H1 (cell line): ENCODE measurements around the gene CD300H. TPM values are rescaled to one million over a fixed set of nuclear protein-coding genes. Genes with fewer than 3 reads are reported as not detected.
A peak's percentile ranks its signal among the peaks of the same experiment; 100 is the strongest.

Experiments used
- CTCF ChIA-PET: fragments of 300-600 bp; sonication (Branson Sonifier 250); formaldehyde crosslinking; loops from one replicate; lab custom pipeline; 2021; ENCODE audit not compliant: partially characterized antibody; lab: Charles Lee
- POLR2A ChIA-PET: fragments of 300-600 bp; sonication (Branson Sonifier 250); formaldehyde crosslinking; loops from one replicate; lab custom pipeline; 2021; ENCODE audit warnings: inconsistent platforms; ENCODE audit not compliant: partially characterized antibody; lab: Charles Lee
- DNase-seq, 2 experiments: peaks; one replicate each; pipeline versions ENCODE4 v3.0.0 to v3.0.0-alpha.2; 2010 to 2022; ENCODE audit warnings: low spot score in 2 of 2, low read depth in 1 of 2, mixed read lengths in 1 of 2
- FAIRE-seq: peaks from 2 replicates; lab custom pipeline; 2011; peaks lifted over from hg19 to GRCh38; lab: Jason Lieb, UNC
- H2AFZ ChIP-seq: 2 replicates; pipeline ENCODE4 v1.8.1; 2012; ENCODE audit warnings: low read length, inconsistent platforms
- H2AK5ac ChIP-seq: 2 replicates; pipeline ENCODE4 v1.6.1; 2013; ENCODE audit warnings: low read depth, low read length
- H2BK120ac ChIP-seq: replicated peaks from 2 replicates; pipeline ENCODE3; 2013; ENCODE audit warnings: low read depth, low read length, inconsistent platforms
- H2BK12ac ChIP-seq: 2 replicates; pipeline ENCODE4 v1.6.1; 2013; ENCODE audit warnings: low read depth, low read length
- H2BK15ac ChIP-seq: 2 replicates; pipeline ENCODE4 v1.6.1; 2013; ENCODE audit warnings: low read length
- H2BK20ac ChIP-seq: 2 replicates; pipeline ENCODE4 v1.6.1; 2013; ENCODE audit warnings: low read length
- H2BK5ac ChIP-seq: 2 replicates; pipeline ENCODE4 v1.6.1; 2013; ENCODE audit warnings: low read depth, low read length
- H3K14ac ChIP-seq: 2 replicates; pipeline ENCODE4 v1.6.1; 2013; ENCODE audit warnings: inconsistent platforms; ENCODE audit not compliant: insufficient read length
- H3K18ac ChIP-seq: 2 replicates; pipeline ENCODE4 v1.6.1; 2013; ENCODE audit warnings: low read length; ENCODE audit errors: extremely low read depth
- H3K23ac ChIP-seq: 2 replicates; pipeline ENCODE4 v1.6.1; 2013; ENCODE audit warnings: inconsistent platforms; ENCODE audit not compliant: insufficient read length
- H3K23me2 ChIP-seq: 2 replicates; pipeline ENCODE4 v1.6.1; 2013; ENCODE audit warnings: low read depth, low read length
- H3K27ac ChIP-seq: 2 replicates; pipeline ENCODE4 v1.6.1; 2011; ENCODE audit warnings: low read depth, low read length, inconsistent platforms
- H3K27me3 ChIP-seq, 4 experiments: replicated peaks in 1 of 4; 1 replicate in 1 of 4; 2 replicates in 3 of 4; pipeline versions ENCODE4 v1.6.1 to v1.8.1; 2011 to 2013; ENCODE audit warnings: low read length in 3 of 4, mild to moderate bottlenecking in 3 of 4, inconsistent platforms in 2 of 4, mixed read lengths in 2 of 4, moderate library complexity in 1 of 4; ENCODE audit not compliant: control insufficient read depth in 3 of 4, insufficient read depth in 3 of 4; ENCODE audit errors: extremely low read depth in 1 of 4
- H3K36me3 ChIP-seq, 4 experiments: 2 replicates each; pipeline versions ENCODE4 v1.6.1 to v1.8.1; 2011 to 2013; ENCODE audit warnings: mild to moderate bottlenecking in 4 of 4, low read length in 3 of 4, moderate library complexity in 2 of 4, control low read depth in 1 of 4, inconsistent platforms in 1 of 4; ENCODE audit not compliant: insufficient read depth in 4 of 4, control insufficient read depth in 2 of 4
- H3K4ac ChIP-seq: replicated peaks from 2 replicates; pipeline ENCODE3; 2013; ENCODE audit warnings: low read length, low read depth, mixed read lengths, inconsistent platforms; ENCODE audit not compliant: insufficient read length
- H3K4me1 ChIP-seq, 4 experiments: replicated peaks in 1 of 4; 1 replicate in 1 of 4; 2 replicates in 3 of 4; pipeline versions ENCODE4 v1.6.1 to v1.8.1; 2011 to 2013; ENCODE audit warnings: low read length in 3 of 4, inconsistent platforms in 2 of 4, mixed read lengths in 1 of 4; ENCODE audit not compliant: insufficient read depth in 4 of 4, control insufficient read depth in 3 of 4
- H3K4me2 ChIP-seq, 2 experiments: 2 replicates each; pipeline versions ENCODE4 v1.6.1 to v1.8.1; 2011 to 2013; ENCODE audit warnings: low read depth in 2 of 2, low read length in 2 of 2, control low read depth in 1 of 2, inconsistent platforms in 1 of 2, mild to moderate bottlenecking in 1 of 2; ENCODE audit not compliant: insufficient read depth in 1 of 2
- H3K4me3 ChIP-seq, 4 experiments: fragments of 200-600, 300-600 bp in 1 of 4; sonication (generic), shearing (Covaris generic), sonication (Bioruptor Twin) in 1 of 4; 2 replicates each; pipeline versions ENCODE4 v1.5.1 to v1.8.1; 2011 to 2016; ENCODE audit warnings: low read length in 4 of 4, low read depth in 3 of 4, control low read depth in 2 of 4, inconsistent platforms in 2 of 4, mild to moderate bottlenecking in 2 of 4, mixed read lengths in 1 of 4, moderate library complexity in 1 of 4; ENCODE audit not compliant: insufficient read depth in 2 of 4; ENCODE audit errors: extremely low read depth in 1 of 4
- H3K56ac ChIP-seq: replicated peaks from 2 replicates; pipeline ENCODE3; 2013; ENCODE audit warnings: low read depth, mild to moderate bottlenecking, mixed read lengths, low read length, inconsistent platforms; ENCODE audit not compliant: insufficient read length
- H3K79me1 ChIP-seq: 2 replicates; pipeline ENCODE4 v1.6.1; 2013; ENCODE audit warnings: low read depth, low read length, control low read depth
- H3K79me2 ChIP-seq, 2 experiments: 2 replicates each; pipeline versions ENCODE4 v1.6.1 to v1.8.1; 2012 to 2013; ENCODE audit warnings: low read length in 2 of 2, mild to moderate bottlenecking in 2 of 2, inconsistent platforms in 1 of 2; ENCODE audit not compliant: insufficient read depth in 2 of 2, control insufficient read depth in 1 of 2
- H3K9ac ChIP-seq, 4 experiments: replicated peaks in 1 of 4; 1 replicate in 1 of 4; 2 replicates in 3 of 4; pipeline versions ENCODE4 v1.6.1 to v1.8.1; 2011 to 2013; ENCODE audit warnings: low read depth in 3 of 4, low read length in 3 of 4, control low read depth in 2 of 4, mild to moderate bottlenecking in 2 of 4, moderate library complexity in 2 of 4, inconsistent platforms in 1 of 4; ENCODE audit errors: extremely low read depth in 1 of 4
- H3K9me3 ChIP-seq, 2 experiments: 2 replicates each; pipeline versions ENCODE4 v1.6.1 to v1.8.1; 2012 to 2013; ENCODE audit warnings: mild to moderate bottlenecking in 2 of 2, moderate library complexity in 2 of 2, control low read depth in 1 of 2, inconsistent platforms in 1 of 2, low read depth in 1 of 2, low read length in 1 of 2, mixed read lengths in 1 of 2; ENCODE audit not compliant: insufficient read depth in 2 of 2
- H4K20me1 ChIP-seq, 2 experiments: replicated peaks in 1 of 2; 2 replicates each; pipeline versions ENCODE3 to v1.8.1; 2011 to 2013; ENCODE audit warnings: inconsistent platforms in 2 of 2, low read length in 2 of 2, mild to moderate bottlenecking in 1 of 2; ENCODE audit not compliant: insufficient read depth in 2 of 2, control insufficient read depth in 1 of 2
- H4K5ac ChIP-seq: 2 replicates; pipeline ENCODE4 v1.6.1; 2013; ENCODE audit warnings: low read length, low read depth, mixed read lengths, inconsistent platforms; ENCODE audit not compliant: insufficient read length
- H4K8ac ChIP-seq: 2 replicates; pipeline ENCODE4 v1.8.0; 2013; ENCODE audit warnings: mild to moderate bottlenecking, moderate library complexity, low read length, inconsistent platforms; ENCODE audit not compliant: insufficient read depth; ENCODE audit errors: extremely low read depth
- H4K91ac ChIP-seq: replicated peaks from 2 replicates; pipeline ENCODE3; 2013; ENCODE audit warnings: low read length, mixed read lengths, inconsistent platforms; ENCODE audit not compliant: insufficient read length
- ASH2L ChIP-seq: fragments of 200-600, 300-600 bp; sonication (generic); IDR thresholded peaks from one replicate; pipeline ENCODE4 v1.7.1; 2017; ENCODE audit warnings: low read length
- ATF3 ChIP-seq: IDR thresholded peaks from 2 replicates; pipeline ENCODE4 v1.6.1; 2011; ENCODE audit warnings: low read depth, mild to moderate bottlenecking, low read length; ENCODE audit not compliant: insufficient read depth
- BCL11A ChIP-seq, 2 experiments: IDR thresholded peaks; one replicate each; pipeline ENCODE4 v1.6.1; 2011; ENCODE audit warnings: low read depth in 2 of 2, low read length in 2 of 2, mild to moderate bottlenecking in 2 of 2
- E2F6 ChIP-seq: IDR thresholded peaks from 2 replicates; pipeline ENCODE4 v1.6.1; 2012; ENCODE audit warnings: inconsistent platforms
- KDM1A ChIP-seq: fragments of 200-600, 300-600 bp; sonication (generic); IDR thresholded peaks from 2 replicates; pipeline ENCODE4 v1.7.1; 2016; ENCODE audit warnings: mild to moderate bottlenecking, low read length, borderline replicate concordance
- KDM5A ChIP-seq: fragments of 200-600 bp; IDR thresholded peaks from 2 replicates; pipeline ENCODE4 v1.7.1; 2012; ENCODE audit warnings: mild to moderate bottlenecking, low read length, inconsistent platforms, mixed read lengths
- MAX ChIP-seq: IDR thresholded peaks from 2 replicates; pipeline ENCODE4 v1.6.1; 2012; ENCODE audit warnings: inconsistent platforms
- TAF7 ChIP-seq: optimal IDR thresholded peaks from 2 replicates; pipeline ENCODE3; 2011; ENCODE audit warnings: low read depth, mild to moderate bottlenecking, inconsistent platforms, low read length, moderate library complexity, borderline replicate concordance
- YY1 ChIP-seq: IDR thresholded peaks from 2 replicates; pipeline ENCODE4 v1.6.1; 2011; ENCODE audit warnings: low read depth, mild to moderate bottlenecking, low read length
- ZNF274 ChIP-seq: IDR thresholded peaks from 2 replicates; pipeline ENCODE4 v1.7.0; 2012; ENCODE audit warnings: low read length, borderline replicate concordance; ENCODE audit errors: extremely low read depth
- WGBS, 2 experiments: shearing (Covaris generic) in 1 of 2; methylation state at CpG; one replicate each; pipeline versions ENCODE4 v1.1.6 to v1.1.7; 2013 to 2015; ENCODE audit warnings: low lambda C conversion rate in 2 of 2, mixed read lengths in 2 of 2, inconsistent platforms in 1 of 2, low coverage in 1 of 2, missing lambda C conversion rate in 1 of 2; ENCODE audit not compliant: insufficient replicate concordance in 2 of 2, insufficient coverage in 1 of 2, insufficient read length in 1 of 2; ENCODE audit errors: extremely low coverage in 1 of 2, missing lambda C conversion rate in 1 of 2; 5-methylcytosine and 5-hydroxymethylcytosine counted together
- polyA plus RNA-seq, 7 experiments: library from polyadenylated mRNA; depleted of rRNA in 3 of 7; stranded (reverse) in 5 of 7; unstranded in 2 of 7; fragments of >200 nt in 5 of 7; fragments of 200-250 nt in 2 of 7; gene quantifications; 1 replicate in 5 of 7; 2 replicates in 1 of 7; 4 replicates in 1 of 7; pipeline versions ENCODE4 v1.2.1 to v1.2.3, GENCODE V29; 2011 to 2013; ENCODE audit warnings: missing spikeins in 2 of 7, mixed read lengths in 2 of 7
- total RNA-seq: library from RNA; stranded (reverse); fragmentation: NEBNext Ultra II Directional; extraction: Animal tissue kit (Norgen Biotek cat#: 25700); gene quantifications from 2 replicates; pipeline ENCODE4 v1.2.1, GENCODE V29; 2021

The CD300H gene
- total and polyA plus RNA-seq, 2 of the 8 experiments (the other 6 are each of a cell fraction or from before 2014, with no cell fraction given): not detected

GRCh38 chr17:74532115-74532514 lies 35.2 kb downstream of the CD300H start:
- Histone ChIP-seq H3K79me1 (no peaks in the 10 kb centered on the region), H4K5ac (no peak overlapping the region), H3K23ac (no peak overlapping the region), H3K23me2 (no peaks in the 10 kb centered on the region), H3K4ac (no peak overlapping the region), H3K4me1 (peaks cover 0 to 4% (median under 1%) of the 10 kb centered on the region in 4 experiments; a peak in 2 of 7 replicates), H3K4me2 (no peak overlapping the region), H2AFZ (no peak overlapping the region), H2AK5ac (no peak overlapping the region), H3K18ac (no peak overlapping the region), H2BK20ac (no peak overlapping the region), H2BK12ac (no peak overlapping the region), H4K91ac (no peak overlapping the region), H4K20me1 (no peaks in the 10 kb centered on the region), H3K27me3 (peaks cover 0 to 2% (median 0%) of the 10 kb centered on the region in 4 experiments; a peak in 3 of 7 replicates), H3K4me3 (no peak overlapping the region), H2BK15ac (no peak overlapping the region), H3K9me3 (no peaks in the 10 kb centered on the region), H3K27ac (no peak overlapping the region), H4K8ac (no peak overlapping the region), H3K79me2 (no peaks in the 10 kb centered on the region), H3K9ac (no peak overlapping the region), H3K14ac (no peak overlapping the region), H2BK120ac (no peak overlapping the region), H3K56ac (no peak overlapping the region), H2BK5ac (no peak overlapping the region), H3K36me3 (no peaks in the 10 kb centered on the region)
- no peak for TF ChIP-seq KDM1A
- peak; percentile 73 for TF ChIP-seq MAX
- peak; percentile 86 for TF ChIP-seq E2F6
- TF ChIP-seq ASH2L: no peak
- no peak for TF ChIP-seq ZNF274
- no peak for TF ChIP-seq ATF3
- no peak for TF ChIP-seq TAF7
- peak; percentile 93 for TF ChIP-seq YY1
- no peak for TF ChIP-seq KDM5A
- TF ChIP-seq BCL11A (IDR thresholded peaks at IDR 0.05; ENCODE audit: low read depth in 2 of 2, low read length in 2 of 2): no peak
- ChIA-PET POLR2A (no interaction called here), CTCF (interaction anchor here (0.7 to 2.6 kb wide), 16 partner anchors 13 to 272 kb away, joined by 3 to 21 read pairs (median 4); partner anchors contain the start of genes BTBD17 and GPR142)
- 71% methylated on average over 10 of the region's 10 CpGs; no CpG with 5 or more reads in 1 of the 2 experiments for WGBS, 2 experiments
- DNase-seq (peak in 1 of 2 experiments; percentile 3), FAIRE-seq (no peak)
